ENCODE data around the gene TMEM40.

The TMEM40 gene

DNA sequence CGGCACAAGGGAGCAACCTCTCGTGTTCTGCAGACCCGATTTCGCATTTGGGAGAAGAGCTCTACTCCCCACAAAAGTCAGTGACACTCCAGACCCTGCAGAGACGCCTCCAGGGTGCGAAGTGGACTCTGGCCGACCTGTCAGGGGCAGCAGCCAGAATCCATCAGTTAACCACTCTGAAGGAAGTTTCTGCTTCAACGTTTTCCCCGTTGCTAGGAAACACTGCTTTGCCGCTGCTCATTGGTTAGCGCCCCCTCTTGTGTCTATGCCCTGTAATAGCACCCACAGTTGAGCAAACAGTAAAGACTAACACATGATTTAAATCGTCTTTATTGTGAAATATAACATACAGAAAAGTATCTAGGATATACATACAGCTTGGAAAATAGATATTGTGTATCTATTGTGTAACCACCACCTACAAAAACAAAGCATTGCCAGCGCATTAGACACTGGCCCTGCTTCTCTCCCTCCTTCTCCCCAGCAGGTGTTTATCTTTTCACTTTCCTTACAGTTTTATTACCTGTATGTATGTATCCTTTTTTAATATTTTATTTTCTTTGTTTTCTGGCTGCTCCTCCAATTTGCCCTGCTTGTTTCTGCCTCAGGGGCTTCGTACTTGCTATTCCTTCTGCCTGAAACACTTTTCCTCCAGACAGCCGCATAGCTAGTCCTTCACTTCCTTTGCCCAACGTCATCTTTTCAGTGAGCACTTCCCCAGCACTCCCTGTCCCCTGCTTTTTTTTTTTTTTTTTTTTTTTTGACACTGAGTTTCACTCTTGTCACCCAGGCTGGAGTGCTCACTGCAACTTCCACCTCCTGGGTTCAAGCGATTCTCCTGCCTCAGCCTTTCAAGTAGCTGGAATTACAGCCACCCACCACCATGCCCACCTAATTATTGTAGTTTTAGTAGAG, 38.8 kb downstream of the TMEM40 start:
- no peak overlapping the region for H3K4me3 ChIP-seq (ENCODE audit: low read depth, low read length)
- peak; percentile 39 for DNase-seq (ENCODE audit: low read depth)
- TF ChIP-seq, protein P1, sequence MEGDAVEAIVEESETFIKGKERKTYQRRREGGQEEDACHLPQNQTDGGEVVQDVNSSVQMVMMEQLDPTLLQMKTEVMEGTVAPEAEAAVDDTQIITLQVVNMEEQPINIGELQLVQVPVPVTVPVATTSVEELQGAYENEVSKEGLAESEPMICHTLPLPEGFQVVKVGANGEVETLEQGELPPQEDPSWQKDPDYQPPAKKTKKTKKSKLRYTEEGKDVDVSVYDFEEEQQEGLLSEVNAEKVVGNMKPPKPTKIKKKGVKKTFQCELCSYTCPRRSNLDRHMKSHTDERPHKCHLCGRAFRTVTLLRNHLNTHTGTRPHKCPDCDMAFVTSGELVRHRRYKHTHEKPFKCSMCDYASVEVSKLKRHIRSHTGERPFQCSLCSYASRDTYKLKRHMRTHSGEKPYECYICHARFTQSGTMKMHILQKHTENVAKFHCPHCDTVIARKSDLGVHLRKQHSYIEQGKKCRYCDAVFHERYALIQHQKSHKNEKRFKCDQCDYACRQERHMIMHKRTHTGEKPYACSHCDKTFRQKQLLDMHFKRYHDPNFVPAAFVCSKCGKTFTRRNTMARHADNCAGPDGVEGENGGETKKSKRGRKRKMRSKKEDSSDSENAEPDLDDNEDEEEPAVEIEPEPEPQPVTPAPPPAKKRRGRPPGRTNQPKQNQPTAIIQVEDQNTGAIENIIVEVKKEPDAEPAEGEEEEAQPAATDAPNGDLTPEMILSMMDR (IDR thresholded peaks at IDR 0.05; ENCODE audit: low read depth, low read length, missing control alignments) = peak; percentile 90

DNA sequence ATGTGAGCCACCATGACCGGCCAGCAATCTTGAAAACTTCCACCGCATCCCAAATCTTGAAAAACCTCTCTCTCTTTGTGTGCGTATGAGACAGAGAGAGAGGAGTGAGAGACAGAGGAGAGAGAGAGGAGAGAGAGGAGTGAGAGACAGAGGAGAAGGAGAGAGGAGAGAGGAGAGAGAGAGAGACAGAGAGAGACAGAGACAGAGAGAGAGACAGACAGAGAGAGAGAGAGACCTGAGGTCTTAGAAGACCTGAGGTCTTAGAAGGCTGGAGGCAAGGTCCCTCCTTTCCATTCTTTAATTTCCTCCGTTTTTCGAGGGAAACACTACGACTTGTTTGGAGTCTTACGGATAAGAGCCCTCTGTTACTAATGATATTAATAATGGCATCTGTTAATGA, 39.5 kb downstream of the TMEM40 start:
- TF ChIP-seq, protein P1 (IDR thresholded peaks at IDR 0.05; ENCODE audit: low read depth, low read length, missing control alignments) = no peak
- DNase-seq (ENCODE audit: low read depth) = no peak
- H3K4me3 ChIP-seq (ENCODE audit: low read depth, low read length) = no peak overlapping the region

DNA sequence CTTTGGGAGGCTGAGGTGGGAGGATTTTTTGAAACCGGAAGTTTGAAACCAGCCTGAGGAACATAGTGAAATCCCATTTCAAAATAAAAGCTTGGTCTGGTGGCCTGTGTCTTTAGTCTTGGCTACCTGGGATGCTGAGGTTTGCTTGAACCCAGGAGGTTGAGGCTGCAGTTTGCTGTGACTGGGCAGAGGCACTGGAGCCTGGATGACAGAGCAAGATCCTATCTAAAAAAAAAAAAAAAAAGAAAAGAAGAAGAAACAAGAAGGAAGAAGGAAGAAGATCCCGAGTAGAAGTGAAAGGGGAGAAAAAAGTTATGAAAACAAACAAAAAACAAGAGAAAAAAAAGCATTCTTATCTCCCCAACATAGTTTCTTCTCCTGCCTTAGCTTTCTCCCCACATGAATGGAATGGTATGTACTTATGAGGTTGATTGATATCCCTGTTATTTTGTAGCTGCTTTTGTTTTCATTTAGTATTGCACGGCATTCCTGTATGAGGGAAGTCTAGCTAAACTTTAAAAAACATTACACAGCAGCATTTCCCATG, 42.4 kb downstream of the TMEM40 start:
- no peak overlapping the region for H3K4me3 ChIP-seq (ENCODE audit: low read depth, low read length)
- TF ChIP-seq, protein P1 (IDR thresholded peaks at IDR 0.05; ENCODE audit: low read depth, low read length, missing control alignments) = no peak
- no peak for DNase-seq (ENCODE audit: low read depth)

DNA sequence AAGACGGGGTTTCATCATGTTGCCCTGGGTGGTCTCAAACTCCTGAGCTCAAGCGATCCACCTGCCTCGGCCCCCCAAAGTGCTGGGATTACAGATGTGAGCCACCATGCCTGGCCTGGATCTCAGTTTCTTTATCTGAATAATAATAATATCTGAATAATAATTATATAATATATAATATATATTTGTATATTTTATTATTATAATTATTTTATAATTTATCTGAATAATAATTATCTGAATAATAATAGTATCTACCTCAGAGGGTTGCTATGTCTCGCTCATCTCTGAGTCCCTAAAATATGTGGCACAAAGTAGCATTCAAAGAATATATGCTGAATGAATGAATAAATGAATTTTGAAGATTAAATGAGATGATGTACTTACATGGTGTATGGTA, 44.8 kb downstream of the TMEM40 start:
- DNase-seq (ENCODE audit: low read depth) = no peak
- TF ChIP-seq, protein P1 (IDR thresholded peaks at IDR 0.05; ENCODE audit: low read depth, low read length, missing control alignments) = no peak

DNA sequence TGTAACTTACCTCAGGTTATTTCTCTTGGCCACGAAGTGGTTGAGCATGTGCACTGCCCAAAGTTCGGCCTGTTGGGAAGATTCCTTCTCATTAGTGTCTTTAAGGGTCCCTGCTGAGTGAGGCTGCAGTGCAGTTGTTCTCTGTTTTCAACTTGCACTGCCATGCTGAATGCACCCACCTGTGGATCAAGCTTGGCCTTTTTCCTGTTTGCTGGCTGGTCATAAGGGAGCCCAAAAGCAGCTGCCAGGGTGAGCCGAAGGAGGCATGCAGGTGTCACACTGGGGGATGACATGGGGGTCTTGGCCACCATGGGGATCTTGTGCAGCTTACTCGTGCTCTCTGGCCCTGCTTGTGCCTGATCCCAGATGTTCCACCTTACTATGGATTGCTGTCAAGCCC, 49.0 kb downstream of the TMEM40 start:
- no peak overlapping the region for H3K4me3 ChIP-seq (ENCODE audit: low read depth, low read length)
- DNase-seq (ENCODE audit: low read depth) = no peak
- TF ChIP-seq, protein P1 (IDR thresholded peaks at IDR 0.05; ENCODE audit: low read depth, low read length, missing control alignments) = no peak

More for the DNA sequence above, 44.8 kb downstream of the TMEM40 start:
- no peak overlapping the region for H3K4me3 ChIP-seq (ENCODE audit: low read depth, low read length)

DNA sequence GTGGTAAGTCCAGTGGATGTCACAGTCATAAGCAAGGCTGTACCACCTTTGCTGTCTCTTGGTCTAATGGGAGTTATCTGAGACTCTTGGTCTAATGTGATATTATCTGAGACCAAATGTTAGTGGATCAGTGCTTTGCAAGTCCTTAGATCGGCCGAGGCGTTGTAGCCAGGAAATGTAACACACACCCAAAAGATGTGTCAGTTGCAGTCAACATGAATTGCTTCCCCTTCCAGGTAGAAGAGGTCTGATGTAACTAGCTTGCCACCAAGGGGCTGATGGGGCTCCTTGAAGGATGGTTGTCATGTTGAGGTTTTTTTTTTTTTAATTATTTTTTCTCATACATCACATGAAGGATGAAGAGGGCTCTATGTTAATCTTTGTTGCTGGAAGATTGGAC, 49.7 kb downstream of the TMEM40 start:
- no peak for DNase-seq (ENCODE audit: low read depth)
- TF ChIP-seq, protein P1 (IDR thresholded peaks at IDR 0.05; ENCODE audit: low read depth, low read length, missing control alignments) = no peak
- H3K4me3 ChIP-seq (ENCODE audit: low read depth, low read length) = no peak overlapping the region

Data from GM12864 (cell line).